K562 (cell line): ENCODE measurements around the gene JKAMP. TPM values are rescaled to one million over a fixed set of nuclear protein-coding genes. Genes with fewer than 3 reads are reported as not detected.

Source experiments
- CBX5 ChIP-seq: IDR thresholded peaks from 2 replicates; pipeline ENCODE4 v1.6.1; 2014; ENCODE audit warnings: low read depth, borderline replicate concordance
- CTBP1 ChIP-seq: fragments of 450-650 bp; IDR thresholded peaks from 2 replicates; pipeline ENCODE4 v1.6.1; 2016; ENCODE audit warnings: borderline replicate concordance
- ELF2 ChIP-seq: fragments of 250-450 bp; sonication (Bioruptor Pico); IDR thresholded peaks from 2 replicates; pipeline ENCODE4 v1.5.0; 2021; ENCODE audit warnings: mild to moderate bottlenecking
- FOXP1 ChIP-seq: sonication (generic); formaldehyde crosslinking; IDR thresholded peaks from 2 replicates; pipeline ENCODE4 v1.8.0; 2022; ENCODE audit warnings: mild to moderate bottlenecking, missing genetic modification reagents
- GTF2E2 ChIP-seq: fragments of 200-800 bp; sonication (Bioruptor generic); IDR thresholded peaks from 2 replicates; pipeline ENCODE4 v1.6.1; 2016; ENCODE audit warnings: missing genetic modification characterization, missing compliant biosample characterization
- MCM7 ChIP-seq, 2 experiments: fragments of 450-650 bp; IDR thresholded peaks; 2 replicates each; pipeline ENCODE4 v1.6.1; 2016 to 2018
- MXI1 ChIP-seq: IDR thresholded peaks from 2 replicates; pipeline ENCODE4 v1.6.1; 2011; ENCODE audit warnings: low read depth, mild to moderate bottlenecking, improper control_type of control experiment, low read length
- PRMT5 ChIP-seq: sonication (generic); formaldehyde crosslinking; IDR thresholded peaks from 2 replicates; pipeline ENCODE4 v1.5.0; 2020; ENCODE audit warnings: missing genetic modification reagents
- PTBP1 ChIP-seq: fragments of 200-400 bp; formaldehyde crosslinking; IDR thresholded peaks from 2 replicates; pipeline ENCODE4 v1.6.1; 2017; ENCODE audit warnings: low read depth, low read length
- RAD21 ChIP-seq, 2 experiments: fragments of 250-450 bp in 1 of 2; fragments of 450-650 bp in 1 of 2; sonication (Bioruptor Pico) in 1 of 2; formaldehyde crosslinking in 1 of 2; IDR thresholded peaks in 1 of 2; conservative IDR thresholded peaks in 1 of 2; 2 replicates each; pipeline versions ENCODE4 v1.4.0 to v1.8.0; 2020 to 2022; ENCODE audit warnings: mild to moderate bottlenecking in 2 of 2, moderate library complexity in 1 of 2
- RB1 ChIP-seq: fragments of 450-650 bp; IDR thresholded peaks from 2 replicates; pipeline ENCODE4 v1.6.1; 2017; ENCODE audit warnings: low read depth, mild to moderate bottlenecking
- TEAD1 ChIP-seq, 2 experiments: fragments of 450-650 bp in 1 of 2; sonication (generic) in 1 of 2; formaldehyde crosslinking; IDR thresholded peaks; 2 replicates each; pipeline versions ENCODE4 v1.4.0 to v1.8.0; 2020 to 2022; ENCODE audit warnings: mild to moderate bottlenecking in 2 of 2, missing genetic modification reagents in 1 of 2
- ZC3H8 ChIP-seq: fragments of 450-650 bp; IDR thresholded peaks from 2 replicates; pipeline ENCODE4 v1.6.1; 2017
- ZNF124 ChIP-seq: sonication (generic); formaldehyde crosslinking; IDR thresholded peaks from 2 replicates; pipeline ENCODE4 v1.8.1; 2022; ENCODE audit warnings: missing genetic modification reagents
- ZNF24 ChIP-seq: fragments of 450-650 bp; IDR thresholded peaks from 2 replicates; pipeline ENCODE4 v1.6.1; 2016
- ZNF75A ChIP-seq: fragments of 450-650 bp; formaldehyde crosslinking; IDR thresholded peaks from 2 replicates; pipeline ENCODE4 v1.4.0; 2020; ENCODE audit warnings: mild to moderate bottlenecking
- polyA plus RNA-seq, 8 experiments: library from polyadenylated mRNA; depleted of rRNA in 4 of 8; stranded (reverse) in 5 of 8; unstranded in 3 of 8; fragments of >200 nt; fragmentation: Nextera tagmentation in 2 of 8; fragmentation: Illumina TruSeq in 1 of 8; extraction: Ambion mirVana in 2 of 8; extraction: Trizol in 1 of 8; gene quantifications; 2 replicates each; pipeline versions ENCODE4 v1.2.1 to v1.2.3, GENCODE V29; 2011 to 2014; ENCODE audit warnings: inconsistent platforms in 1 of 8, missing spikeins in 1 of 8
- total RNA-seq, 7 experiments: library from RNA; depleted of rRNA in 6 of 7; stranded (reverse); fragments of >200 nt in 6 of 7; fragmentation: Illumina TruSeq in 2 of 7; extraction: Trizol in 2 of 7; gene quantifications; 2 replicates each; pipeline versions ENCODE4 v1.2.1 to v1.2.3, GENCODE V29; 2011 to 2021; ENCODE audit warnings: low replicate concordance in 1 of 7
- TF ChIP-seq, protein P1 (sequence below): fragments of 200-400 bp; formaldehyde crosslinking; IDR thresholded peaks from 2 replicates; pipeline ENCODE4 v1.6.1; 2017; ENCODE audit warnings: mild to moderate bottlenecking, low read depth, low read length, moderate library complexity
- TF ChIP-seq, protein P2 (sequence below): fragments of 200-800 bp; sonication (Bioruptor generic); IDR thresholded peaks from 2 replicates; pipeline ENCODE4 v1.6.1; 2017; ENCODE audit warnings: missing genetic modification characterization, missing compliant biosample characterization
- TF ChIP-seq, protein P3 (sequence below): fragments of 200-800 bp; sonication (Bioruptor generic); IDR thresholded peaks from 2 replicates; pipeline ENCODE4 v1.6.1; 2016; ENCODE audit warnings: missing genetic modification characterization, missing compliant biosample characterization

Gene JKAMP
- total and polyA plus RNA-seq, 9 of the 15 experiments (the other 6 are each of a cell fraction or from before 2014, with no cell fraction given) = 19.3 to 119 (median 33.8) TPM

DNA sequence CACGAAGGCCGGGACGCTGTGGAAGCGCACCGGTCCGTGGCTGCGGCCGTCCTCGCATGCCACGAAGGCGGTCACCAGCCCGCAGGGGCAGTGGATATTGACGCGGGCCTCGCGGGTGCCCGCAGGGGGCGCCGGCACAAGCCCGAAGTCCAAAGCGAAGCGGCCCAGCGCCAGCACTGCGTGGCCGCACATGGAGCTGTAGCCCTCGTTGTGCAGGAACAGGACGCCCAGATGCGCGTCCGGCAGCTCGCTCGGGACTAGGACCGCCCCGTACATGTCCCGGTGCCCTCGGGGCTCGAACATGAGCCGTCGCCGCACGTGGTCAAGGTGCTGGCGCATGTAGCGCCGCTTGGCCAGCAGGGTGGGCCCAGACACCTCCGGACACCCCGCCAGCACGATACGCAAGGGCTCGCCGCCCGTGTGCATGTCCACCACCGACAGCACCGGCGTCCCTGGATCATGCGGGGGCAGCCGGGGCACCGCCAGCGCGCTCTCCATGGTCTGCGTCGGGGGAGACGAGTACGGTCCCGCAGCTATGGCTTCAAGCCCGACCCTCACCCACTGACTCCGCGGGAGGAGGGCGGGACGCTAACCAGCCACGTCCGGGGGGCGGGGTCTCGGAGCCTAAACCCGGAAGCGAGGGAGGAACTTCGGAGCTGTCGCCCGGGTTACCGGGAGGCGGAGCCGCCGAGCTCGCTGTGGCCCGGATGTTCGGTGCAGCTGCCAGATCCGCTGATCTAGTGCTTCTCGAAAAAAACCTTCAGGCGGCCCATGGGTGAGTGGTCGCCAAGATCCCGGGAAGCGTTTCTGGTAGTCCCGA lies at the start of gene JKAMP, which contains the start of gene L3HYPDH (continued):
- TF ChIP-seq CBX5 (no peak; the same call in 1 of the 2 replicates), PTBP1 (no peak), FOXP1 (CRISPR knock-in tag) (peak; percentile 76; the same call in 1 of the 2 replicates), MXI1 (peak; percentile 53; the same call in 1 of the 2 replicates), CTBP1 (peak; percentile 48; the same call in 1 of the 2 replicates), ELF2 (CRISPR knock-in tag) (peak; percentile 83), TEAD1 (CRISPR knock-in tag; IDR thresholded peaks at IDR 0.05) (peak in 1 of 2 experiments; percentile 52; a peak in 1 of 4 replicates), ZC3H8 (no peak), RAD21 (CRISPR knock-in tag; conservative IDR thresholded peaks at IDR 0.05 in 1 of 2, IDR thresholded peaks at IDR 0.05 in 1 of 2) (peak in 1 of 2 experiments; percentile 12; a peak in 1 of 4 replicates), MCM7 (IDR thresholded peaks at IDR 0.05) (no peak), ZNF124 (CRISPR knock-in tag) (no peak), RB1 (peak; percentile 16; the same call in 1 of the 2 replicates), ZNF75A (no peak), ZNF24 (no peak), PRMT5 (CRISPR knock-in tag) (no peak), GTF2E2 (tag) (no peak)
- TF ChIP-seq, protein P1, sequence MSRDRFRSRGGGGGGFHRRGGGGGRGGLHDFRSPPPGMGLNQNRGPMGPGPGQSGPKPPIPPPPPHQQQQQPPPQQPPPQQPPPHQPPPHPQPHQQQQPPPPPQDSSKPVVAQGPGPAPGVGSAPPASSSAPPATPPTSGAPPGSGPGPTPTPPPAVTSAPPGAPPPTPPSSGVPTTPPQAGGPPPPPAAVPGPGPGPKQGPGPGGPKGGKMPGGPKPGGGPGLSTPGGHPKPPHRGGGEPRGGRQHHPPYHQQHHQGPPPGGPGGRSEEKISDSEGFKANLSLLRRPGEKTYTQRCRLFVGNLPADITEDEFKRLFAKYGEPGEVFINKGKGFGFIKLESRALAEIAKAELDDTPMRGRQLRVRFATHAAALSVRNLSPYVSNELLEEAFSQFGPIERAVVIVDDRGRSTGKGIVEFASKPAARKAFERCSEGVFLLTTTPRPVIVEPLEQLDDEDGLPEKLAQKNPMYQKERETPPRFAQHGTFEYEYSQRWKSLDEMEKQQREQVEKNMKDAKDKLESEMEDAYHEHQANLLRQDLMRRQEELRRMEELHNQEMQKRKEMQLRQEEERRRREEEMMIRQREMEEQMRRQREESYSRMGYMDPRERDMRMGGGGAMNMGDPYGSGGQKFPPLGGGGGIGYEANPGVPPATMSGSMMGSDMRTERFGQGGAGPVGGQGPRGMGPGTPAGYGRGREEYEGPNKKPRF = no peak
- TF ChIP-seq, protein P2, sequence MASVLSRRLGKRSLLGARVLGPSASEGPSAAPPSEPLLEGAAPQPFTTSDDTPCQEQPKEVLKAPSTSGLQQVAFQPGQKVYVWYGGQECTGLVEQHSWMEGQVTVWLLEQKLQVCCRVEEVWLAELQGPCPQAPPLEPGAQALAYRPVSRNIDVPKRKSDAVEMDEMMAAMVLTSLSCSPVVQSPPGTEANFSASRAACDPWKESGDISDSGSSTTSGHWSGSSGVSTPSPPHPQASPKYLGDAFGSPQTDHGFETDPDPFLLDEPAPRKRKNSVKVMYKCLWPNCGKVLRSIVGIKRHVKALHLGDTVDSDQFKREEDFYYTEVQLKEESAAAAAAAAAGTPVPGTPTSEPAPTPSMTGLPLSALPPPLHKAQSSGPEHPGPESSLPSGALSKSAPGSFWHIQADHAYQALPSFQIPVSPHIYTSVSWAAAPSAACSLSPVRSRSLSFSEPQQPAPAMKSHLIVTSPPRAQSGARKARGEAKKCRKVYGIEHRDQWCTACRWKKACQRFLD = no peak
- TF ChIP-seq, protein P3, sequence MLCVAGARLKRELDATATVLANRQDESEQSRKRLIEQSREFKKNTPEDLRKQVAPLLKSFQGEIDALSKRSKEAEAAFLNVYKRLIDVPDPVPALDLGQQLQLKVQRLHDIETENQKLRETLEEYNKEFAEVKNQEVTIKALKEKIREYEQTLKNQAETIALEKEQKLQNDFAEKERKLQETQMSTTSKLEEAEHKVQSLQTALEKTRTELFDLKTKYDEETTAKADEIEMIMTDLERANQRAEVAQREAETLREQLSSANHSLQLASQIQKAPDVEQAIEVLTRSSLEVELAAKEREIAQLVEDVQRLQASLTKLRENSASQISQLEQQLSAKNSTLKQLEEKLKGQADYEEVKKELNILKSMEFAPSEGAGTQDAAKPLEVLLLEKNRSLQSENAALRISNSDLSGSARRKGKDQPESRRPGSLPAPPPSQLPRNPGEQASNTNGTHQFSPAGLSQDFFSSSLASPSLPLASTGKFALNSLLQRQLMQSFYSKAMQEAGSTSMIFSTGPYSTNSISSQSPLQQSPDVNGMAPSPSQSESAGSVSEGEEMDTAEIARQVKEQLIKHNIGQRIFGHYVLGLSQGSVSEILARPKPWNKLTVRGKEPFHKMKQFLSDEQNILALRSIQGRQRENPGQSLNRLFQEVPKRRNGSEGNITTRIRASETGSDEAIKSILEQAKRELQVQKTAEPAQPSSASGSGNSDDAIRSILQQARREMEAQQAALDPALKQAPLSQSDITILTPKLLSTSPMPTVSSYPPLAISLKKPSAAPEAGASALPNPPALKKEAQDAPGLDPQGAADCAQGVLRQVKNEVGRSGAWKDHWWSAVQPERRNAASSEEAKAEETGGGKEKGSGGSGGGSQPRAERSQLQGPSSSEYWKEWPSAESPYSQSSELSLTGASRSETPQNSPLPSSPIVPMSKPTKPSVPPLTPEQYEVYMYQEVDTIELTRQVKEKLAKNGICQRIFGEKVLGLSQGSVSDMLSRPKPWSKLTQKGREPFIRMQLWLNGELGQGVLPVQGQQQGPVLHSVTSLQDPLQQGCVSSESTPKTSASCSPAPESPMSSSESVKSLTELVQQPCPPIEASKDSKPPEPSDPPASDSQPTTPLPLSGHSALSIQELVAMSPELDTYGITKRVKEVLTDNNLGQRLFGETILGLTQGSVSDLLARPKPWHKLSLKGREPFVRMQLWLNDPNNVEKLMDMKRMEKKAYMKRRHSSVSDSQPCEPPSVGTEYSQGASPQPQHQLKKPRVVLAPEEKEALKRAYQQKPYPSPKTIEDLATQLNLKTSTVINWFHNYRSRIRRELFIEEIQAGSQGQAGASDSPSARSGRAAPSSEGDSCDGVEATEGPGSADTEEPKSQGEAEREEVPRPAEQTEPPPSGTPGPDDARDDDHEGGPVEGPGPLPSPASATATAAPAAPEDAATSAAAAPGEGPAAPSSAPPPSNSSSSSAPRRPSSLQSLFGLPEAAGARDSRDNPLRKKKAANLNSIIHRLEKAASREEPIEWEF (CRISPR knock-in tag) = no peak
